ACHN (cell line): Measurements from ENCODE around the gene LDLR.
"Not testable (repeated sequence)": the region's sequence is repeated elsewhere in the genome, so short reads cannot be mapped to it uniquely, and the experiment has no call there.

Experiments used
- DNase-seq: peaks from one replicate; pipeline ENCODE4 v3.0.0-alpha.2; 2015
- in situ Hi-C: cut with HindIII; loops from 2 replicates; pipeline ENCODE4 v1.10.0; 2017; ENCODE audit warnings: low sequenced_read_pairs, low pct_ligation_motif_present, low pct_unique_long_range_greater_than_20kb

Gene LDLR

DNA sequence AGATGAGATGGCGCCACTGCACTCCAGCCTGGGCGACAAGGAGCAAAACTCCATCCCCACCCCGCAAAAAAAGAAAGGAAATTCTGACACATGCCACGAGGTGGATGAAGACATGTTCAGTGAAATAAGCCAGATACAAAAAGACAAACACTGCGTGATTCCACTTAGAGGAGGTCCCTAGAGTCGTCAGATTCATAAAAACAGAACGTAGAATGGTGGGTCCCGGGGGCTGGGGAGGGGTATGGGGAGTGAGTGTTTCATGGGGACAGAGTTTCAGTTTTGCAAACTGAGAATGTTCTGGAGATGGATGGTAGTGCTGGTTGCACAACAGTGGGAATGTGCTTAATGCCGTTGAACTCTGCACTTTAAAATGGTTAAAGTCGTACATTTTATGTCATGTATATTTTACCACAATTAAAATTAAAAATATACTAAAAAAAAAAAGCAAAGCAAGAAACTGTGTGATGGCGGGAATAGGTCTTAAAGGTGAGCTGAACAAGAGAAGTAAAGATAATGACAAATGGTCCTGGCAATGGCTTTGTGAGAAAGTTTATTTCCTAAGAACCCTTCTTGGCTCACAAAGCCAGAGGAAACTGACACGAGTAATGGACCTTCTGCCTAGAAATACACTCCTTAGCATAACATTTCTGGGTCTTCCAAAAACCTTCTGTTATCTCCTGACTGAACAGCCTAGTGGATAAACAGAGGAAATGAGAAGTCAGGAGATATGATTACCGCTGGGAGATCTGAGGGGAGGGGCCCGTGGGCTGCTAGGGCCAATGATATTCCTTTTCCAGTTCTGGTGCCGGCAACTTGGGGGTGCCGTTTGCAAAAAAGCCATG, 70.6 kb downstream of the LDLR start:
- in situ Hi-C loops = no loop called here
- no peak for DNase-seq

DNA sequence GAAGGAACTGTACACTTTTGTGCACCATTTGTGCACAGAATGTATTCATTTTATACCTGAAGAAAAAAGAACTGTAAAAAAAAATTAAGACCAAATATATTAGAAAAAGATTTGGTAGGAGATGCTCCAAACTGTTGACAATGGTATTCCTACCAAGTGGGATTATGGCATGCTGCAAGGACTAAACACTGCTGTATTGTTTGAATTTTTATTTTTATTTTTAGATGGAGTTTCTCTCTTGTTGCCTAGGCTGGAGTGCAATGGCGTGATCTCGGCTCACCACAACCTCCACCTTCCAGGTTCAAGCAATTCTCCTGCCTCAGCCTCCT, 71.1 kb downstream of the LDLR start:
- in situ Hi-C loops, DNase-seq: not testable (repeated sequence)

DNA sequence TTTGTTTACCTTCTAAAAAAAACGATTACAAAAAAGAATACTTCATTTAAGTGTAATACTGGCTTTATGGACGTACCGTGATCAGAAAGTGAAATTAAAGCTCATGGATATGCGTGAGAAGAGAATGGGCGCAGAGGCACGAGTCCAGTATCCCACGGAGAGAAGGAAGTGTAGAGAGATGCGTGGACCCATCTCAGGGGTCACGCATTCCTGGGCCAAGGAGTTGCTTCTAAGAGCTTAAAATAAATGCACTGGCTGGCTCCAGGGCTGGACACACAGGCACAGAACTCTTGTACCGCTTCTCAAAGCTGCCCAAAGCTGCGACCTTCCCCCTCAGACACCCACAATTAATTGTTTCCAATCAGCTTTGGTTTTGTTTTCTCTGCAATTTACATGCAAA, 75.0 kb downstream of the LDLR start:
- in situ Hi-C loops = no loop called here

DNA sequence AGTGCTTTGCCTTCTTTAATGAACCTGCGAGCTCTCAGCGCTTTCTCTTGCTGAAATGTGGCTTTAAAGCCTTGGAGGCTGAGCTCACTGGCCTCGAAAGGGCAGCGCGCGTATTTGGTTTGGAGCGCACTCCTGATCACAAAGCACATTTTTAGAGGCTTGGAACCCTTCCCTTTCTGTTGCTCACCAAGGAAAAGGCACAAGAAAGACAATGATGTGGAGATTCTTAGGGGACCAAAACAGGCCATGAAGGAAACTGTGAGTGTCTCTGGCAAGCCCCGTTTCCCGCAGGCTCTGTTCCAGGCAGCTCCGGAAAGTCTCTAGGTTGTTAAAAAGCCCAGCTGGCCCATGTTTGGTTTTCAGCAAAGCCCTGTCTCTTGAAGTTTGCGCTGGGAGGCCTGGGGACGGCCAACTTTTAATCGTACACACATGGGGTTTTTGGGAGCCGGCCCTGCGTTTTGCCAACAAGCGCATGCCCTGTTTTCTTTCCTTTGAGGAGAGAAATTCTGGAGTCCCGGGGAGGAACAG, 75.7 kb downstream of the LDLR start:
- no peak for DNase-seq
- in situ Hi-C loops = no loop called here

More for the DNA sequence above, 75.0 kb downstream of the LDLR start:
- no peak for DNase-seq

DNA sequence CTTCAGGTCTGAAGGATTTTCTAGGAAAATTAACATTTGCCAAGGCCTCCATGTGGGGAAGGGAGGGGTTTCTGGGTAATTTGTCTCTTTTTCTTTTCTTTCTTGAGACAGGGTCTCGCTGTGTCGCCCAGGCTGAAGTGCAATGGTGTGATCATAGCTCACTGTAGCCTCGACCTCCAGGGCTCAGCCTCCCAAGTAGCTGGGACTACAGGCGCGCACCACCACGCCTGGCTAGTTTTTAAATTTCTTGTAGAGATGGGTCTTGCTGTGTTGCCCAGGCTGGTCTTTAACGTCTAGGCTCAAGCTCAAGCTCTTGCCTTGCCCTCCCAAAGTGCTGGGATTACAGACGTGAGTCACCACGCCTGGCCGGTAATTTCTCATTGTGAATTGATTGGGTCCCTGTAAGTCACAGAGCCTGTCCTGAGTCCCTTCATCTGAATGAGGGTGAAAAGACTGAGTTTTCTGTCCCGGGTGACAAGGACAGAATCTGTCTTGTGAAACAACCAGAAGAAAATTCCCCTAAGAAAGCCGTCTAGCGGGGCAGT, 76.3 kb downstream of the LDLR start:
- DNase-seq = no peak
- in situ Hi-C loops = no loop called here

GRCh38 chr19:11166281-11167142, 77.2 kb downstream of the LDLR start:
- DNase-seq = no peak
- in situ Hi-C loops = no loop called here

- in situ Hi-C loops = no loop called here
Observed at GRCh38 chr19:11168568-11168967, 79.3 kb downstream of the LDLR start.

DNA sequence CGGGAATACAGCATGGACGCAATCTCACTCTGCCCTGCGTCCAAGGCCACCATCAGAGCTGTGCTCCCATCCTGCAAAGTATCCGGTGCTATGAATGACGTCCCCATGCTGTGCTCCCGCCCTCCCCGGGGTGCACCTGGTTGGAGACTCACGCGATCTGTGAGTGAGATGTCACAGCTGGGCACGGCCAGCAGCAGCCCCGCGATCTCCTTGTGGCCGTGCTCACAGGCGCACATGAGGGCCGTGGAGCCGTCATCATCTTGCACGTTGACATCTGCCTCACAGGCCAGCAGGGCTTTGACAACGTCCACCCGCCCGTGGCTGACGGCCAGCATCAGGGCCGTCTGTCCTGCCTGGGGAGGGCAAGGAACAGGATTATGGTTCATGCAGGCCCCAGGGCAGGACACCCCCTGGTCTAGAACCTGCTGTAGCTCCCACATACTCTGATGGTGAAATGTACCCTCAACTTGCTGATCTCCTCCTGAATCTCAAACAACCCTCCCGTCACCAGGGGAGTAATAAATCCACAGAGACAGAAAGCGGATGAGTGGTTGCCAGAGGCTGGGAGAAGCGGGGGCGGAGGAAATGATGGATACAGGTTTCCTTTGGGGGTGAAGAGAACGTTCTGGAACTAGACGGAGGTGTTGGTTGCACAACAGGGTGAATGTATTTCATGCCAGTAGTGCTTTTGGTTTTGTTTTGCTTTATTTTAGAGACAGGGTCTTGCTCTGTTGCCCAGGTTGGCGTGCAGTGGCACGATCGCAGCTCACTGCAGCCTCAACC, 80.8 kb downstream of the LDLR start:
- in situ Hi-C loops = no loop called here
- no peak for DNase-seq

More at GRCh38 chr19:11168568-11168967, 79.3 kb downstream of the LDLR start:
- peak; percentile 93 for DNase-seq

- DNase-seq = no peak
- in situ Hi-C loops = no loop called here
Observed at GRCh38 chr19:11171144-11171543, 81.9 kb downstream of the LDLR start.

GRCh38 chr19:11172576-11172975, 83.3 kb downstream of the LDLR start:
- no peak for DNase-seq
- in situ Hi-C loops = no loop called here

- in situ Hi-C loops = no loop called here
- DNase-seq = no peak
Observed at GRCh38 chr19:11173516-11174155, 84.4 kb downstream of the LDLR start.

DNA sequence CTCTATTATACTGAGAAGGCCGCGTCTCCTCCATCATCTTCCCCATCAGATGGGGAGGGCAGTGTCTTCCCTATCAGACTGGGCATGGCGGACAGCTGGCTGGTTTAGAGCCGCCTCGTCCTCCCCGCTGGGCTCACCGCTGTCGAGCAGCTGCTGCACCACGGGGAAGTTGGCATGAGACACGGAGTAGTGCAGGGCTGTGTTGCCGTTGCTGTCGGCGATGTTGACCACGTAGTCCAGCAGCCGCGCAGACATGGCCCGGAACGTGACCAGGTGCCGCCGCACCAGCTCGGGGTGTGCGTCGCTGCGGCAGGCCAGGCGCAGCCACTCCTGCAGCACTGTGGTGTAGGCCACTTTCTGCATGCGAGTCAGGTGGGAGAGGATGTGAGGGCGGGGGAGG, 85.1 kb downstream of the LDLR start:
- DNase-seq = no peak
- in situ Hi-C loops = no loop called here

DNA sequence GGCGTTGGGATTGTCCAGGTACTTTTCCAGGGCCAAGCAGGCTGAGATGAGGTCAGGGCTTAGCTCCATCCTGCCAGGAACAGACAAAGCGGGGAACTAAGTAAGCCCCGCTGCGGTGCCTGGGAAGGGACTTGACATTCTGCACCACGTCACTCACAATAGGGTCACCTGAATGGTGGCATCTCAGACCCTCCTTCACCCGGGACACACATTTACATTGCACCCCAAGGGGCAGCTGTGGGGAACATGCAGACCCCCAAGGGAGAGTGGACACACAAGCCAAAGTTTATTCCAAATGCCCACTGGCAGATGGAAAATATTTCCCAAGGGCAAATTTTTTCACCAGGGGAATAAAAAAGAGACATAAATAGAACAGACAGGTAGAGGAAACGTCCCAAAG, 86.7 kb downstream of the LDLR start:
- no peak for DNase-seq
- in situ Hi-C loops = no loop called here

DNA sequence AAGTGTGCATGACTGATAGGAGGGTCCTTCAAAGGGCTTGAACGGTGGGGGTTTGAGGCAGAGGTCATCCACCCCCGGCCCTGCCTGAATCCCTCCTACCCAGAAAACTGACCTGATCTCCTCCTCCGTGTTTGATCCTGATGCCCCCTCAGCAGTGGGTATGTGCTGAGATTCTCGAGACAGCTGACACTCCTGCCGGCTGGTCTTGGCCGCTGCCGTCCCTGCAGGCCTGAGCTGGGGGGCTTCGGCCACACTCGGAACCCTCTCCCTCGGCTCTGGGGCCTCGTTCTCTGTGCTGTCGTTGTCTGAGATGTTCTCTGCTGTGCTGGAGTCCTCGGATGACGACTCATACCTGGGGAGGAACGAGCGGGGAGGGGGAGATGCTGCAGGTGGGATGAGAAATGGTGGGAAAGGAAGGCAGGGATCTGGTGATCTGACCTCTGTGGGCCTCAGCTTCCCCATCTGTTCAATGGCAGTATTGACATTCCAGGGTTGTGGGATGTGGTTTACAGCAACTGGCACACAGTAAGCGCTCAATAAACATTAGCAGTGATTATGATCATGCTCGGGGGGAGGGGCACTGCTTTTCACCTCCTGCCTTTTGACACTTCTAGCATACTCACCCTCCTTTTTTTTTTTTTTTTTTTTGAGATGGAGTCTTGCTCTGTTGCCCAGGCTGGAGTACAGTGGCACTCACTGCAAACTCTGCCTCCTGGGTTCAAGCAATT, 87.4 kb downstream of the LDLR start:
- DNase-seq = no peak
- in situ Hi-C loops = no loop called here

DNA sequence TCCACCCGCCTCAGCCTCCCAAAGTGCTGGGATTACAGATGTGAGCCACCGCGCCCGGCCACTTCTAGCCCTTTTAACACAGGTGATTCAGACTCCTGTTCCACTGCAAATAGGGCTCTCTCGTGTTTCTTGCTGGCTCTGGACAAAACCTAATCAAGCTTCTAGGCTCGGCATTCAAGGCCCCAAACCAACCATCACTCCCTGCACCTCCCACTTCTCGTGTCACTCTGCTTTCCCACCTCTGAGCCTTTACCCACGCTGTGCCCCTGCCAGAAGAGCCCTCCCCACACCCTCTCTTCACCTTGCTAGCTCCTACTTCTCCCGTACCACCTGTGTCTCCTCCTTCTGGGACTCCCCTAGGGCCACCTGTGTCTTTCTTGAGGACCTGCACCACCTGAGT, 88.3 kb downstream of the LDLR start:
- no peak for DNase-seq
- in situ Hi-C loops = no loop called here

DNA sequence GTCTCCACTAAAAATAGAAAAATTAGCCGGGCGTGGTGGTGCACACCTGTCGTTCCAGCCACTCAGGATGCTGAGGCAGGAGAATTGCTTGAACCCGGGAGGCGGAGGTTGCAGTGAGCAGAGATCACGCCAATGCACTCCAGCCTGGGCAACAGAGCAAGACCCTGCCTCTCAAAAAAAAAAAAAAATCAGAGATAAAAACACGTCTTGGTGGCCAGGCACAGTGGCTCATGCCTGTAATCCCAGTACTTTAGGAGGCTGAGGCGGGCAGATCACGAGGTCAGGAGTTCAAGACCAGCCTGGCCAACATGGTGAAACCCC, 89.8 kb downstream of the LDLR start:
- DNase-seq, in situ Hi-C loops: not testable (repeated sequence)

GRCh38 chr19:11179716-11180297, 90.5 kb downstream of the LDLR start:
- no peak for DNase-seq
- in situ Hi-C loops = no loop called here
